CD4-positive, CD25-positive, alpha-beta regulatory T cell (primary cell): Measurements from ENCODE around the gene CUX1. TPM values are rescaled to one million over a fixed set of nuclear protein-coding genes. Genes with fewer than 3 reads are reported as not detected.

Experiments used
- ATAC-seq, 2 donors: fragments of 150-1000 bp; cut with Tn5 transposase; one replicate each; pipeline ENCODE4 v1.10.0; 2021; ENCODE audit warnings: low read depth in 2 of 2, moderate number of reproducible peaks in 2 of 2, moderate library complexity in 1 of 2
- DNase-seq, 3 donors: peaks; one replicate each; pipeline versions ENCODE4 v3.0.0 to v3.0.0-alpha.2; 2012 to 2022; ENCODE audit warnings: mixed read lengths in 1 of 3
- H3K27ac ChIP-seq: one replicate; pipeline ENCODE4 v1.7.0; 2013; ENCODE audit warnings: mild to moderate bottlenecking, low read length; ENCODE audit not compliant: insufficient read depth, poor library complexity, severe bottlenecking
- H3K27me3 ChIP-seq: one replicate; pipeline ENCODE4 v1.7.0; 2013; ENCODE audit warnings: low read length; ENCODE audit not compliant: control insufficient read depth, insufficient read depth
- H3K36me3 ChIP-seq: one replicate; pipeline ENCODE4 v1.7.0; 2013; ENCODE audit warnings: mild to moderate bottlenecking, low read length, moderate library complexity; ENCODE audit not compliant: control insufficient read depth, insufficient read depth
- H3K4me1 ChIP-seq: 2 replicates; pipeline ENCODE4 v1.7.0; 2013; ENCODE audit warnings: mild to moderate bottlenecking, low read length; ENCODE audit not compliant: insufficient read depth, control insufficient read depth, poor library complexity, severe bottlenecking
- H3K4me3 ChIP-seq: one replicate; pipeline ENCODE4 v1.7.0; 2013; ENCODE audit warnings: low read depth, mild to moderate bottlenecking, low read length, moderate library complexity
- H3K9me3 ChIP-seq, 2 experiments: 1 replicate in 1 of 2; 2 replicates in 1 of 2; pipeline ENCODE4 v1.7.0; 2013; ENCODE audit warnings: low read length in 2 of 2, mild to moderate bottlenecking in 1 of 2, moderate library complexity in 1 of 2; ENCODE audit not compliant: control insufficient read depth in 2 of 2
- H3K27ac Mint-ChIP-seq, 3 donors: one replicate each; pipeline ENCODE4 v1.8.0; 2020 to 2022; ENCODE audit warnings: mild to moderate bottlenecking in 3 of 3, mixed read lengths in 3 of 3, moderate library complexity in 2 of 3
- H3K27me3 Mint-ChIP-seq: one replicate; pipeline ENCODE4 v1.8.0; 2022; ENCODE audit warnings: mild to moderate bottlenecking, mixed read lengths
- H3K36me3 Mint-ChIP-seq: one replicate; pipeline ENCODE4 v1.8.0; 2020; ENCODE audit warnings: mixed read lengths
- H3K4me1 Mint-ChIP-seq, 4 donors: one replicate each; pipeline ENCODE4 v1.8.0; 2020 to 2022; ENCODE audit warnings: mixed read lengths in 4 of 4, mild to moderate bottlenecking in 1 of 4
- H3K4me3 Mint-ChIP-seq, 4 donors: one replicate each; pipeline ENCODE4 v1.8.0; 2020 to 2022; ENCODE audit warnings: mild to moderate bottlenecking in 4 of 4, mixed read lengths in 4 of 4, moderate library complexity in 3 of 4
- H3K9me3 Mint-ChIP-seq, 7 donors: one replicate each; pipeline ENCODE4 v1.8.0; 2020 to 2022; ENCODE audit warnings: mixed read lengths in 7 of 7, mild to moderate bottlenecking in 3 of 7, moderate library complexity in 2 of 7
- polyA plus RNA-seq, 4 donors: library from polyadenylated mRNA; unstranded; fragments of 300-500 nt; fragmentation: Illumina TruSeq; gene quantifications; one replicate each; pipeline ENCODE4 v1.2.3, GENCODE V29; 2021
- total RNA-seq: library from RNA; stranded (reverse); gene quantifications from one replicate; pipeline ENCODE4 v1.2.3, GENCODE V29; 2022

CUX1 gene
- total and polyA plus RNA-seq, 5 donors from 2014 or later: 6.0 to 45.1 (median 7.8) TPM

DNA sequence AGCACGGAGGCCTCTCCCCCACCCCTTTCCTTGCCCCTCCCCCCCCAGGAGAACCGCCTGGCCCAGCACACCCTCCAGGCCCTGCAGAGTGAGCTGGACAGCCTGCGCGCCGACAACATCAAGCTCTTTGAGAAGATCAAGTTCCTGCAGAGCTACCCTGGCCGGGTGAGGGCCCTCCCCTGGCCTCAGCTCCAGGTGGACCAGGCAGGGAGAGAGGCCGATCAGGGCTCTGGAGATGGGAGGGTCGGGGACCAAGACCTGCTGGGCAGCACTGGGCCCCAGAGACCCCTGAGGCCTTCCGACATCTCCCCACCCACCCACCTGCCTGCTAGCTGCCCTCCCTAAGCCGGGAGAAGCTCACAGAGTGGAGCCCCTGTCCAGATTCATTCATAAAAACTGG lies 460.5 kb downstream of the CUX1 start:
- Mint-ChIP-seq H3K27ac (no peak overlapping the region), H3K36me3 (no peaks in the 10 kb centered on the region), H3K9me3 (peaks cover 0 to 1% (median 0%) of the 10 kb centered on the region in 7 donors), H3K27me3 (no peaks in the 10 kb centered on the region), H3K4me3 (no peak overlapping the region), H3K4me1 (peaks cover 0 to 5% (median 0%) of the 10 kb centered on the region in 4 donors)
- H3K36me3 ChIP-seq: no peaks in the 10 kb centered on the region
- no peak for ATAC-seq
- H3K27ac ChIP-seq: no peak overlapping the region
- H3K4me1 ChIP-seq: peaks cover 4% of the 10 kb centered on the region
- no peak for DNase-seq
- H3K27me3 ChIP-seq: no peaks in the 10 kb centered on the region
- H3K4me3 ChIP-seq: no peak overlapping the region
- H3K9me3 ChIP-seq: no peaks in the 10 kb centered on the region

- peaks cover 0 to 1% (median 0%) of the 10 kb centered on the region in 7 donors for H3K9me3 Mint-ChIP-seq
- Histone ChIP-seq H3K4me1 (peaks cover 9% of the 10 kb centered on the region), H3K27me3 (no peaks in the 10 kb centered on the region), H3K4me3 (no peak overlapping the region), H3K9me3 (no peaks in the 10 kb centered on the region), H3K27ac (no peak overlapping the region), H3K36me3 (no peaks in the 10 kb centered on the region)
- peaks cover 0 to 9% (median 2%) of the 10 kb centered on the region in 4 donors for H3K4me1 Mint-ChIP-seq
- no peaks in the 10 kb centered on the region for H3K36me3 Mint-ChIP-seq
- peak; percentile 42 to 62 (median 59) for DNase-seq
- ATAC-seq: peak; percentile 65 to 80
- H3K27me3 Mint-ChIP-seq: peaks cover 5% of the 10 kb centered on the region
- H3K4me3 Mint-ChIP-seq: no peak overlapping the region
- no peak overlapping the region for H3K27ac Mint-ChIP-seq
These were observed 462.3 kb downstream of the CUX1 start for GRCh38 chr7:102279537-102280400.

GRCh38 chr7:102280521-102280920 lies 463.1 kb downstream of the CUX1 start:
- no peaks in the 10 kb centered on the region for H3K27me3 ChIP-seq
- H3K9me3 ChIP-seq: no peaks in the 10 kb centered on the region
- no peak overlapping the region for H3K4me3 ChIP-seq
- Mint-ChIP-seq H3K27me3 (peaks cover 11% of the 10 kb centered on the region), H3K36me3 (no peaks in the 10 kb centered on the region), H3K27ac (no peak overlapping the region), H3K4me1 (peaks cover 0 to 17% (median 5%) of the 10 kb centered on the region in 4 donors), H3K9me3 (peaks cover 0 to 1% (median 0%) of the 10 kb centered on the region in 7 donors), H3K4me3 (no peak overlapping the region)
- H3K4me1 ChIP-seq: peaks cover 16% of the 10 kb centered on the region
- DNase-seq (no peak), ATAC-seq (no peak)
- no peaks in the 10 kb centered on the region for H3K36me3 ChIP-seq
- H3K27ac ChIP-seq: no peak overlapping the region

- Mint-ChIP-seq H3K27me3 (peaks cover 12% of the 10 kb centered on the region), H3K4me3 (peak overlapping the region in 1 of 4 donors; percentile 65), H3K36me3 (no peaks in the 10 kb centered on the region), H3K9me3 (peaks cover 0 to 1% (median 0%) of the 10 kb centered on the region in 7 donors), H3K4me1 (peaks cover 0 to 18% (median 5%) of the 10 kb centered on the region in 4 donors), H3K27ac (no peak overlapping the region)
- DNase-seq: no peak
- Histone ChIP-seq H3K36me3 (no peaks in the 10 kb centered on the region), H3K27ac (no peak overlapping the region), H3K4me1 (peaks cover 25% of the 10 kb centered on the region), H3K4me3 (no peak overlapping the region), H3K27me3 (no peaks in the 10 kb centered on the region), H3K9me3 (no peaks in the 10 kb centered on the region)
- ATAC-seq: no peak
These were observed 464.4 kb downstream of the CUX1 start for GRCh38 chr7:102281785-102282184.

DNA sequence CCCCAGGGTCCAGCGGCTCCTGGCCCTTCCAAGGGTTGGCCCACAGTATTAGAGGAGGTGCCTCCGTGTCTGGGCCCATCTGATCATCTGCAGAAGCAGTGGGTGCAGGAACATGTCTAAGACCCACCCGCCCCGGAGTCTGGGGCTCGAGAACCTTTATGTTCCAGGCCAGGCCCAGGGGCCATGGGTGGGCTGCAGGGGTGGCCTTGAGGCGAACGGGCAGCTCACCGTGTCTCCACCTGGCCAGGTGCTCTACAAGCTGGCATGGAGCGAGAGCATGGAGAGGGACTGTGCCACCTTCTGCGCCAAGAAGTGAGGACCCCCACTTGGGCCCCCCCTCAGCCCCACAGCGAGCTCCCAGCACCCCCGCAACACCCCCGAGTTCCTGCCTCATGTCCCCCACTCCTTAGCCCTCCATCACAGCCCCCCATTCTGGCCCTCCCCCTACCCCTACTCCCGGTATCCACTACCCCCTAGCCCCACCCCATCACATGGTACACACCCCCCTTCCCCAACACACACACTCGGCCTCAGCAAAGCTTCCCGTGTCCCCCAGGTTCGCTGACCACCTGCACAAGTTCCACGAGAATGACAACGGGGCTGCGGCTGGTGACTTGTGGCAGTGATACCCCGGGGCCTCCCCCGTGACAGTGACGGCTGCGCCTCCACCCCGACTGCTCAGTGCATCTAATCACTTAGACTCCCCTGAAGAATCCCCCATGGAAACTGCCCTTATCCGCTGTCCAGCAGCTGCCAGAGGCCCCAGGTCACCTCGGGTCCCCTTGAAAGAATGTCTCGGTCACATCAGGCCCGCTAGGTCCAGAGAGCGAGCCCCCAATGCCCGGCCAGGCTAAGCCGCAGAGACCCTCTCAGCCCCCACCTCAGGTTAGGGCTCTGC lies 465.3 kb downstream of the CUX1 start:
- Mint-ChIP-seq H3K36me3 (no peaks in the 10 kb centered on the region), H3K9me3 (peaks cover 0 to 1% (median 0%) of the 10 kb centered on the region in 7 donors), H3K27me3 (peaks cover 12% of the 10 kb centered on the region), H3K4me1 (peaks cover 0 to 18% (median 5%) of the 10 kb centered on the region in 4 donors), H3K27ac (no peak overlapping the region), H3K4me3 (peak overlapping the region in 2 of 4 donors; percentile 10 to 65)
- Histone ChIP-seq H3K4me1 (peaks cover 30% of the 10 kb centered on the region), H3K4me3 (no peak overlapping the region), H3K36me3 (no peaks in the 10 kb centered on the region), H3K27ac (no peak overlapping the region), H3K27me3 (no peaks in the 10 kb centered on the region), H3K9me3 (no peaks in the 10 kb centered on the region)
- DNase-seq (no peak), ATAC-seq (no peak)

DNA sequence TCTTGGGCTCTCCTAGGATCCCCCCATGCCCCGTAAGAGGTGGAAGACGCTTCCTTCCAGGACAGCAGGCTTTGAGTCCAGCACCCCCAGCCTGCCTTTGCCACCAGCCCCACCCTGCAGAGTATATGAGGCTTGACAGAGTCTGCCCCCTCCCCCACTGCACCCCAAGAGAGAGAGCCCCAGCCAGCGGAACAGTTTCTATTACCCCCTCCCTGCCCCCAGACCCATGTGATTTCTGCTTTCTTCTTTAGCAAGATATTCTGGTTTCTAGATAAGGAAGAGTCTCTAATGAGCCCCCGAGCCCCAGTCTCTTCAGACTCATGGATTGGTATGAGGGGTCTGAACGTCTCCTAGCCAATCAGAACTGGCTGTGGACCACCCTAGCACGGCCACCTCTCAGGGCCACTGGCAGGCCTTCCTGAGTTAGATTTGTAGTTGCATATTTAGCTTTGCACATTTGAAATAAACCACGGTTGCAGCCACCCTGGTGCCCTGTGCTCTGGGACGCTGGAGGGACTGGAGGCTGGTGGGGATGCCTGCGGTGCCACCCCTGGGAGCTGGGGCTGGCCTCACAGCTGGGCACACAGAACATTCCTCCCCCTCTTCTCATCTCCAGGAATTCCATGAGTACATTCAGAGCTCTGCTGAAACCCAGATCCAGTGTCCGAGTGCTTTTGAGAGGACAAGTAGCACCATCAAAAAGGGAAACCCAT lies 466.2 kb downstream of the CUX1 start:
- peaks cover 0 to 1% (median 0%) of the 10 kb centered on the region in 7 donors for H3K9me3 Mint-ChIP-seq
- peaks cover 19% of the 10 kb centered on the region for H3K27me3 Mint-ChIP-seq
- Histone ChIP-seq H3K27ac (no peak overlapping the region), H3K9me3 (no peaks in the 10 kb centered on the region), H3K36me3 (no peaks in the 10 kb centered on the region), H3K4me3 (no peak overlapping the region), H3K4me1 (peaks cover 37% of the 10 kb centered on the region), H3K27me3 (no peaks in the 10 kb centered on the region)
- peak overlapping the region in 1 of 4 donors; percentile 71 for H3K4me3 Mint-ChIP-seq
- ATAC-seq (no peak), DNase-seq (no peak)
- H3K36me3 Mint-ChIP-seq: no peaks in the 10 kb centered on the region
- peaks cover 0 to 23% (median 5%) of the 10 kb centered on the region in 4 donors for H3K4me1 Mint-ChIP-seq
- no peak overlapping the region for H3K27ac Mint-ChIP-seq

DNA sequence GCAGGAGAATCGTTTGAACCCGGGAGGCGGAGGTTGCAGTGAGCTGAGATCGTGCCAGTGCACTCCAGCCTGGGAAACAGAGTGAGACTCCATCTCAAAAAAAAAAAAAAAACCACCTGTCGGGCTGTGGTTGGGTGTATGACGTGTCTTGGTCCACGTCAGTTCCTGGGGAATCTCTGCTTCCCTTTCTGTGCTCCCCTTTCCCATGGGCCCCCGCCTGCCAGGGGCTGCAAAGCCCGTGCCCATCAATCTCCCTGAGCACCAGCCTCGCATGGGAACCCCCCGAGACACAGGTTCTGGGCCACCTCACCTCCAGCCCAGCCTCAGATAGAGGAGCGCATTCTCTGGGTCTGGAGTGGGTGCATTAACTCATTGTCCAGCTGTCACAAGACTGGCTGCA lies 467.0 kb downstream of the CUX1 start:
- Mint-ChIP-seq H3K27ac (peak overlapping the region in 1 of 3 donors; percentile 46), H3K4me1 (peaks cover 0 to 28% (median 5%) of the 10 kb centered on the region in 4 donors), H3K27me3 (peaks cover 19% of the 10 kb centered on the region), H3K36me3 (no peaks in the 10 kb centered on the region), H3K9me3 (peaks cover 0 to 1% (median 0%) of the 10 kb centered on the region in 7 donors), H3K4me3 (peak overlapping the region in 3 of 4 donors; percentile 53 to 92 (median 75))
- H3K27me3 ChIP-seq: no peaks in the 10 kb centered on the region
- no peak overlapping the region for H3K4me3 ChIP-seq
- H3K27ac ChIP-seq: no peak overlapping the region
- H3K36me3 ChIP-seq: no peaks in the 10 kb centered on the region
- H3K9me3 ChIP-seq: no peaks in the 10 kb centered on the region
- ATAC-seq (no peak), DNase-seq (peak in 1 of 3 donors; percentile 7)
- peaks cover 36% of the 10 kb centered on the region for H3K4me1 ChIP-seq
